ENCODE results near the gene STEAP3.

GRCh38 chr2:119225926-119226325, 2.3 kb downstream of the STEAP3 start:
- TF ChIP-seq YY1 (IDR thresholded peaks at IDR 0.05; ENCODE audit: insufficient read depth, insufficient read length), result no peak
- no peak for TF ChIP-seq SUZ12 (IDR thresholded peaks at IDR 0.05; ENCODE audit: extremely low read depth, insufficient read depth, insufficient read length)

Data from NT2/D1 (cell line).